Psoas muscle (tissue), 8 donors: Measurements from ENCODE around the gene MANEAL. TPM values are rescaled to one million over a fixed set of nuclear protein-coding genes. Genes with fewer than 3 reads are reported as not detected.

Experiments used
- ATAC-seq, 4 donors: fragments of 200-7000 bp; cut with Tn5 transposase; one replicate each; pipeline ENCODE4 v1.9.1; 2020; ENCODE audit warnings: moderate library complexity in 3 of 4, mild to moderate bottlenecking in 2 of 4
- DNase-seq, 2 donors: peaks; one replicate each; pipeline ENCODE4 v3.0.0-alpha.2; 2020
- H3K27ac ChIP-seq: fragments of 200-600 bp; one replicate; pipeline ENCODE4 v1.8.0; 2022
- H3K27me3 ChIP-seq, 3 donors: fragments of 200-600 bp in 1 of 3; one replicate each; pipeline versions ENCODE4 v1.6.1 to v1.8.0; 2013 to 2022; ENCODE audit warnings: low read length in 2 of 3, mild to moderate bottlenecking in 2 of 3, moderate library complexity in 1 of 3; ENCODE audit not compliant: insufficient read depth in 3 of 3
- H3K36me3 ChIP-seq, 2 donors: fragments of 200-600 bp in 1 of 2; one replicate each; pipeline versions ENCODE4 v1.6.1 to v1.8.0; 2013 to 2022; ENCODE audit warnings: low read depth in 1 of 2, mild to moderate bottlenecking in 1 of 2, moderate library complexity in 1 of 2; ENCODE audit not compliant: insufficient read depth in 1 of 2
- H3K4me1 ChIP-seq: fragments of 200-600 bp; one replicate; pipeline ENCODE4 v1.8.0; 2022
- H3K4me3 ChIP-seq: fragments of 200-600 bp; one replicate; pipeline ENCODE4 v1.8.0; 2022; ENCODE audit warnings: mild to moderate bottlenecking
- H3K9me3 ChIP-seq: fragments of 200-600 bp; one replicate; pipeline ENCODE4 v1.8.0; 2022
- CTCF ChIP-seq: fragments of 200-600 bp; IDR thresholded peaks from one replicate; pipeline ENCODE4 v1.8.0; 2022; ENCODE audit warnings: antibody characterized with exemption
- WGBS, 3 donors: extraction: QIAGEN DNeasy Blood & Tissue Kit; methylation state at CpG; one replicate each; pipeline versions ENCODE4 v1.1.6 to v1.1.7; 2013; 5-methylcytosine and 5-hydroxymethylcytosine counted together
- intact Hi-C, 2 donors: fragments of 100-400 bp; cut with DNase I; formaldehyde crosslinking; loops; one replicate each; pipeline versions ENCODE4 v1.11.0 to v1.14.2; 2022
- polyA plus RNA-seq, 3 donors: library from polyadenylated mRNA; stranded (reverse); fragments of 200-250 nt; gene quantifications; one replicate each; pipeline ENCODE4 v1.2.3, GENCODE V29; 2013
- total RNA-seq, 4 donors: library from RNA; stranded (reverse); fragmentation: NEBNext Ultra II Directional in 2 of 4; extraction: Animal tissue kit (Norgen Biotek cat#: 25700) in 2 of 4; gene quantifications; one replicate each; pipeline versions ENCODE4 v1.2.1 to v1.2.4, GENCODE V29; 2021 to 2023
- donor health status: healthy with polysubstance abuse.
- donor health status: DM: no; HTN: no; CAD: no; lungs with moderate emphysema.
- donor health status: Bipolar disorder and iron deficiency.
- donor health status: healthy.
- donor health status: DM: yes; HTN: yes; CAD: no.
- donor health status: DM: no; HTN: no; CAD: no.
- donor health status: DM: no; HTN: no; CAD: no.
- donor health status: DM: yes; HTN: yes; CAD: no.

Gene MANEAL
- total and polyA plus RNA-seq, 7 donors: 2.1 to 4.3 (median 3.4) TPM

- Histone ChIP-seq H3K9me3 (no peaks in the 10 kb centered on the region), H3K27me3 (no peaks in the 10 kb centered on the region), H3K36me3 (peaks cover 4 to 87% of the 10 kb centered on the region in 2 donors), H3K4me3 (no peak overlapping the region), H3K4me1 (no peaks in the 10 kb centered on the region), H3K27ac (no peak overlapping the region)
- intact Hi-C loops: no loop called here
- TF ChIP-seq CTCF: no peak
- WGBS, 3 donors: 89 to 94% (median 93%) methylated on average over 12 of the region's 12 CpGs
- DNase-seq (no peak), ATAC-seq (no peak)
Observed at GRCh38 chr1:37828410-37829074, 34.9 kb downstream of the MANEAL start.

GRCh38 chr1:37831109-37831508 is 37.5 kb downstream of the MANEAL start:
- no peak for TF ChIP-seq CTCF
- WGBS, 3 donors: 89 to 91% (median 90%) methylated on average over 4 of the region's 4 CpGs
- no peaks in the 10 kb centered on the region for H3K9me3 ChIP-seq
- DNase-seq: no peak
- no peak overlapping the region for H3K27ac ChIP-seq
- H3K4me1 ChIP-seq: no peaks in the 10 kb centered on the region
- no peaks in the 10 kb centered on the region for H3K27me3 ChIP-seq
- H3K4me3 ChIP-seq: no peak overlapping the region
- peaks cover 7 to 92% of the 10 kb centered on the region in 2 donors for H3K36me3 ChIP-seq
- intact Hi-C loops: no loop called here
- ATAC-seq: no peak

- TF ChIP-seq CTCF: no peak
- Histone ChIP-seq H3K4me1 (no peaks in the 10 kb centered on the region), H3K27ac (no peak overlapping the region), H3K9me3 (no peaks in the 10 kb centered on the region), H3K27me3 (no peaks in the 10 kb centered on the region), H3K36me3 (peaks cover 7 to 92% of the 10 kb centered on the region in 2 donors), H3K4me3 (no peak overlapping the region)
- intact Hi-C loops: no loop called here
- DNase-seq (no peak), ATAC-seq (no peak)
- WGBS, 3 donors: 87 to 96% (median 89%) methylated on average over 2 of the region's 2 CpGs
Observed at GRCh38 chr1:37831809-37832208, 38.2 kb downstream of the MANEAL start.

- Histone ChIP-seq H3K4me1 (no peaks in the 10 kb centered on the region), H3K4me3 (no peak overlapping the region), H3K9me3 (no peaks in the 10 kb centered on the region), H3K27me3 (no peaks in the 10 kb centered on the region), H3K36me3 (peaks cover 9 to 83% of the 10 kb centered on the region in 2 donors), H3K27ac (no peak overlapping the region)
- intact Hi-C loops: no loop called here
- DNase-seq (no peak), ATAC-seq (no peak)
- TF ChIP-seq CTCF: no peak
- 58 to 98% (median 88%) methylated on average over 3 of the region's 3 CpGs for WGBS, 3 donors
Observed at GRCh38 chr1:37836788-37837187, 43.1 kb downstream of the MANEAL start.

- TF ChIP-seq CTCF: no peak
- Histone ChIP-seq H3K4me3 (no peak overlapping the region), H3K4me1 (no peaks in the 10 kb centered on the region), H3K9me3 (no peaks in the 10 kb centered on the region), H3K27ac (no peak overlapping the region), H3K27me3 (no peaks in the 10 kb centered on the region), H3K36me3 (peaks cover 7 to 54% of the 10 kb centered on the region in 2 donors)
- ATAC-seq (no peak), DNase-seq (no peak)
- 92 to 93% (median 92%) methylated on average over 10 of the region's 10 CpGs for WGBS, 3 donors
- intact Hi-C loops: no loop called here
Observed at GRCh38 chr1:37839676-37840075, 46.0 kb downstream of the MANEAL start.
